ENCODE results near the gene PHF21A.

PHF21A gene

GRCh38 chr11:45939836-45940235, 181.4 kb downstream of the PHF21A start:
- DNase-seq, result no peak
- Mint-ChIP-seq H3K4me3 (no peak overlapping the region), H3K9me3 (no peaks in the 10 kb centered on the region), H3K27me3 (ENCODE audit: low read depth, poor library complexity) (peaks cover 3% of the 10 kb centered on the region), H3K27ac (no peak overlapping the region), H3K4me1 (peaks cover 3% of the 10 kb centered on the region), H3K36me3 (ENCODE audit: low read depth) (peaks cover 55% of the 10 kb centered on the region)
- TF ChIP-seq CTCF (IDR thresholded peaks at IDR 0.05), result no peak

GRCh38 chr11:45937916-45938315, 183.3 kb downstream of the PHF21A start:
- no peak for DNase-seq
- H3K4me3 Mint-ChIP-seq, result no peak overlapping the region
- H3K9me3 Mint-ChIP-seq, result no peaks in the 10 kb centered on the region
- H3K4me1 Mint-ChIP-seq, result peaks cover 11% of the 10 kb centered on the region
- H3K27ac Mint-ChIP-seq, result no peak overlapping the region
- peaks cover 54% of the 10 kb centered on the region for H3K36me3 Mint-ChIP-seq (ENCODE audit: low read depth)
- no peaks in the 10 kb centered on the region for H3K27me3 Mint-ChIP-seq (ENCODE audit: low read depth, poor library complexity)
- no peak for TF ChIP-seq CTCF (IDR thresholded peaks at IDR 0.05)

- Mint-ChIP-seq H3K27ac (no peak overlapping the region), H3K4me3 (no peak overlapping the region), H3K27me3 (ENCODE audit: low read depth, poor library complexity) (no peaks in the 10 kb centered on the region), H3K9me3 (no peaks in the 10 kb centered on the region), H3K4me1 (peaks cover 25% of the 10 kb centered on the region), H3K36me3 (ENCODE audit: low read depth) (peaks cover 55% of the 10 kb centered on the region)
- DNase-seq, result no peak
- no peak for TF ChIP-seq CTCF (IDR thresholded peaks at IDR 0.05)
These were observed 184.7 kb downstream of the PHF21A start for GRCh38 chr11:45936511-45937054.

GRCh38 chr11:45935349-45936064, 185.7 kb downstream of the PHF21A start:
- Mint-ChIP-seq H3K36me3 (ENCODE audit: low read depth) (peaks cover 52% of the 10 kb centered on the region), H3K27ac (no peak overlapping the region), H3K4me1 (peaks cover 31% of the 10 kb centered on the region), H3K9me3 (no peaks in the 10 kb centered on the region), H3K4me3 (no peak overlapping the region), H3K27me3 (ENCODE audit: low read depth, poor library complexity) (no peaks in the 10 kb centered on the region)
- DNase-seq, result no peak
- no peak for TF ChIP-seq CTCF (IDR thresholded peaks at IDR 0.05)

- Mint-ChIP-seq H3K4me1 (peaks cover 37% of the 10 kb centered on the region), H3K27ac (peak overlapping the region; percentile 36)
These were observed 186.5 kb downstream of the PHF21A start for GRCh38 chr11:45934580-45935318.

More at GRCh38 chr11:45934580-45935318, 186.5 kb downstream of the PHF21A start:
- DNase-seq, result no peak
- Mint-ChIP-seq H3K36me3 (ENCODE audit: low read depth) (peaks cover 50% of the 10 kb centered on the region), H3K4me3 (no peak overlapping the region), H3K9me3 (no peaks in the 10 kb centered on the region), H3K27me3 (ENCODE audit: low read depth, poor library complexity) (peaks cover 4% of the 10 kb centered on the region)
- TF ChIP-seq CTCF (IDR thresholded peaks at IDR 0.05), result no peak

Data from nephron progenitor cell (in vitro differentiated cells).